ENCODE results near the gene ZBTB9.

Gene ZBTB9

GRCh38 chr6:33429750-33430052, 24.7 kb upstream of the ZBTB9 start:
- no peak for DNase-seq (ENCODE audit: extremely low read depth, low read depth)
- H3K4me3 ChIP-seq (replicated peaks; ENCODE audit: low read depth, low read length), result peak overlapping the region; percentile 53
- TF ChIP-seq CTCF (IDR thresholded peaks at IDR 0.05; ENCODE audit: low read depth, low read length, missing control alignments), result no peak

GRCh38 chr6:33430334-33430733, 24.0 kb upstream of the ZBTB9 start:
- no peak for DNase-seq (ENCODE audit: extremely low read depth, low read depth)
- no peak overlapping the region; the same call in 1 of the 2 replicates for H3K4me3 ChIP-seq (replicated peaks; ENCODE audit: low read depth, low read length)
- no peak for TF ChIP-seq CTCF (IDR thresholded peaks at IDR 0.05; ENCODE audit: low read depth, low read length, missing control alignments)

GRCh38 chr6:33430991-33431879, 23.1 kb upstream of the ZBTB9 start:
- H3K4me3 ChIP-seq (replicated peaks; ENCODE audit: low read depth, low read length), result peak overlapping the region; percentile 32
- no peak for TF ChIP-seq CTCF (IDR thresholded peaks at IDR 0.05; ENCODE audit: low read depth, low read length, missing control alignments)
- DNase-seq (ENCODE audit: extremely low read depth, low read depth), result no peak

- TF ChIP-seq CTCF (IDR thresholded peaks at IDR 0.05; ENCODE audit: low read depth, low read length, missing control alignments), result no peak
- H3K4me3 ChIP-seq (replicated peaks; ENCODE audit: low read depth, low read length), result no peak overlapping the region
- DNase-seq (ENCODE audit: extremely low read depth, low read depth), result no peak
Observed at GRCh38 chr6:33431880-33432541, 22.4 kb upstream of the ZBTB9 start.

- no peak for TF ChIP-seq CTCF (IDR thresholded peaks at IDR 0.05; ENCODE audit: low read depth, low read length, missing control alignments)
- no peak for DNase-seq (ENCODE audit: extremely low read depth, low read depth)
- no peak overlapping the region for H3K4me3 ChIP-seq (replicated peaks; ENCODE audit: low read depth, low read length)
Observed at GRCh38 chr6:33432546-33432945, 21.8 kb upstream of the ZBTB9 start.

- no peak for TF ChIP-seq CTCF (IDR thresholded peaks at IDR 0.05; ENCODE audit: low read depth, low read length, missing control alignments)
- H3K4me3 ChIP-seq (replicated peaks; ENCODE audit: low read depth, low read length), result no peak overlapping the region
- DNase-seq (ENCODE audit: extremely low read depth, low read depth), result no peak
Observed at GRCh38 chr6:33433001-33433543, 21.3 kb upstream of the ZBTB9 start.

All from HFF-Myc (cell line).